Endothelial cell of umbilical vein (primary cell): ENCODE data around the gene KCNQ2.

Experiments
- CTCF ChIP-seq, 2 donors: IDR thresholded peaks; 1 replicate in 1 of 2; 2 replicates in 1 of 2; pipeline ENCODE4 v1.5.1; 2011; ENCODE audit warnings: low read length in 2 of 2, mild to moderate bottlenecking in 2 of 2, moderate library complexity in 2 of 2, control low read depth in 1 of 2, inconsistent platforms in 1 of 2, low read depth in 1 of 2; ENCODE audit not compliant: insufficient read depth in 1 of 2; ENCODE audit errors: extremely low read depth in 1 of 2
- POLR2A ChIP-seq: IDR thresholded peaks from 2 replicates; pipeline ENCODE4 v1.6.1; 2012; ENCODE audit warnings: low read depth, mild to moderate bottlenecking, control low read depth, low read length
- POLR2AphosphoS5 ChIP-seq: IDR thresholded peaks from 2 replicates; pipeline ENCODE4 v1.6.1; 2012; ENCODE audit warnings: low read depth, mild to moderate bottlenecking, control low read depth, low read length, moderate library complexity; ENCODE audit not compliant: insufficient read depth
- TF ChIP-seq, protein P1 (sequence below): IDR thresholded peaks from 2 replicates; pipeline ENCODE4 v1.6.1; 2011; ENCODE audit not compliant: insufficient read depth, insufficient read length

- no peak for TF ChIP-seq POLR2AphosphoS5
- no peak for TF ChIP-seq CTCF (IDR thresholded peaks at IDR 0.05; ENCODE audit: extremely low read depth in 1 of 2, insufficient read depth in 1 of 2, low read depth in 1 of 2, low read length in 2 of 2)
- TF ChIP-seq POLR2A = no peak
- TF ChIP-seq, protein P1, sequence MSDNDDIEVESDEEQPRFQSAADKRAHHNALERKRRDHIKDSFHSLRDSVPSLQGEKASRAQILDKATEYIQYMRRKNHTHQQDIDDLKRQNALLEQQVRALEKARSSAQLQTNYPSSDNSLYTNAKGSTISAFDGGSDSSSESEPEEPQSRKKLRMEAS = no peak
These were observed 78.2 kb downstream of the KCNQ2 start for GRCh38 chr20:63394069-63394919.
